GM12865 (cell line): ENCODE results near the gene ENPP3.

ENCODE experiments used
- DNase-seq: peaks from one replicate; pipeline ENCODE4 v3.0.0; 2010; ENCODE audit warnings: low read depth
- H3K4me3 ChIP-seq: 2 replicates; pipeline ENCODE4 v1.5.1; 2011; ENCODE audit warnings: mild to moderate bottlenecking, low read depth, low read length, control low read depth
- TF ChIP-seq, protein P1 (sequence below): IDR thresholded peaks from 2 replicates; pipeline ENCODE4 v1.5.1; 2011; ENCODE audit warnings: low read length, control low read depth, low read depth, inconsistent platforms; ENCODE audit not compliant: insufficient read depth; ENCODE audit errors: missing control alignments

Gene ENPP3

DNA sequence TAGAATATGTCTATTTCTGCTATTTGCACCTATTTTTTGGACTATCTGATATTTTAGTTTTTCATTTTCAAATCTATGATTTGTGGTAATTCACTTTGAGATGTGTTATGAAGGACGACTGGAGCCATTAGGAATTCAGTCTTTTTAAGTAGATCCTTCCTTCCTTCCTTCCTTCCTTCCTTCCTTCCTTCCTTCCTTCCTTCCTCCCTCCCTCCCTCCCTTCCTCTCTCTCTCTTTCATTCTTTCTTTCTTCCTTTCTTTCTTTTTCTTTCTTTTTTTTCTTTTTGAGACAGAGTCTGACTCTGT is 124.6 kb downstream of the ENPP3 start:
- DNase-seq = no peak
- TF ChIP-seq, protein P1, sequence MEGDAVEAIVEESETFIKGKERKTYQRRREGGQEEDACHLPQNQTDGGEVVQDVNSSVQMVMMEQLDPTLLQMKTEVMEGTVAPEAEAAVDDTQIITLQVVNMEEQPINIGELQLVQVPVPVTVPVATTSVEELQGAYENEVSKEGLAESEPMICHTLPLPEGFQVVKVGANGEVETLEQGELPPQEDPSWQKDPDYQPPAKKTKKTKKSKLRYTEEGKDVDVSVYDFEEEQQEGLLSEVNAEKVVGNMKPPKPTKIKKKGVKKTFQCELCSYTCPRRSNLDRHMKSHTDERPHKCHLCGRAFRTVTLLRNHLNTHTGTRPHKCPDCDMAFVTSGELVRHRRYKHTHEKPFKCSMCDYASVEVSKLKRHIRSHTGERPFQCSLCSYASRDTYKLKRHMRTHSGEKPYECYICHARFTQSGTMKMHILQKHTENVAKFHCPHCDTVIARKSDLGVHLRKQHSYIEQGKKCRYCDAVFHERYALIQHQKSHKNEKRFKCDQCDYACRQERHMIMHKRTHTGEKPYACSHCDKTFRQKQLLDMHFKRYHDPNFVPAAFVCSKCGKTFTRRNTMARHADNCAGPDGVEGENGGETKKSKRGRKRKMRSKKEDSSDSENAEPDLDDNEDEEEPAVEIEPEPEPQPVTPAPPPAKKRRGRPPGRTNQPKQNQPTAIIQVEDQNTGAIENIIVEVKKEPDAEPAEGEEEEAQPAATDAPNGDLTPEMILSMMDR = no peak
- no peak overlapping the region for H3K4me3 ChIP-seq

DNA sequence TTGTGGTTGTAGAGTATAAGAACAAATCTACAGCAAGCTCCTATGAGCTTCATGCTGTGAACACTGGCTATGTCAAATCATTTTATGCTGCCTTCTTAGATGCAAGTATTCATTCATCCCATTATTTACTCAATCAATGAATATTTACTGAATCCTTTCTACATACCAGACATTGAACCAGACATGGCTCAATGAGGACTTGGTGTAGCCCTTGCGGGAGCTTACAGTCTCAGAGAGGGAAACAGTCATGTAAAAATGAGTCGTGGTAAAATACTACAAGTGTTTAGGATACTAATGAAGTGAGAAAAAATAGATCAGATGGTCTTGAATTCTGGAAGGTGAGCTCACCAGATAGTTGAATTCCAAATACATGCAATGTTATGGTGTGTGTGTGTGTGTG is 125.9 kb downstream of the ENPP3 start:
- DNase-seq = no peak
- TF ChIP-seq, protein P1 = no peak

DNA sequence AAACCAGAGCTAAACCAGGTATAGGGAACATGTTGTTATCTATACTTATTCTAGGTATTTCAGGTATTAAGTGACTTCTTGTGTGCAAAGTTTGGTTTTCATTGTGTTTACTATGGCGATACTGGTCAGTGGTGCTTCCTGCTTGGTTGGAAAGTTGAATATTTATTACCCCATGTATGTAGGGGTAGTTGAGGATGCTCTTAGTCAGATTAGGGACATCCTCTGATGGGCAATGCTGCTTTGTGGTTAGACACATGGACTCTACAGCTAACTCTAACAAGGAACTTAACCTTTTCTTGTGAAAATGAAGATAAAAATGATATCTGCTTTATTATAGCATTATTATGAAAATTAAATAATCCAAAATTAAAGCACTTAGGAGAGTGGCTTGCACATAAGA is 126.6 kb downstream of the ENPP3 start:
- H3K4me3 ChIP-seq = no peak overlapping the region
- TF ChIP-seq, protein P1 = no peak
- DNase-seq = no peak

More for the DNA sequence above, 125.9 kb downstream of the ENPP3 start:
- H3K4me3 ChIP-seq = no peak overlapping the region

DNA sequence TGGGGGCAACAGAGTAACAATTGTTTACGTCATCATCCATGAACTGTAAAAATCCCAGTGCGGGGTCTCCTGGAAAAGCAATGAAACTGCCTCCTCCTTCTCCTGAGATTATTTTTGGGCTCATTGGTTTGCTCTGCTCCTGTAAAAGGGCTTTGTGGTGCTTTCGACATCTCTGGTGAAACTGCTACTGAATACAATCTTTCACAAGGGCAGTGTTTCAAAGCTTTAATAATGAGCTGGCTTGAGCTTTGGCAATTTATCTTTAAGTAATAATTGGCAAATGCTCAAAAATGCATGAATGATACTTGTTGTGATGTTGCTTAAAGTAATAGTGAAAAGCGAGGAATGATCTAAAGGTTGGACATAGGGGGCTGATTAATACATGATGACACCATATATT is 127.2 kb downstream of the ENPP3 start:
- no peak overlapping the region for H3K4me3 ChIP-seq
- TF ChIP-seq, protein P1 = no peak
- DNase-seq = no peak

GRCh38 chr6:131765081-131765803 is 128.1 kb downstream of the ENPP3 start:
- H3K4me3 ChIP-seq = no peak overlapping the region
- TF ChIP-seq, protein P1 = no peak
- no peak for DNase-seq

DNA sequence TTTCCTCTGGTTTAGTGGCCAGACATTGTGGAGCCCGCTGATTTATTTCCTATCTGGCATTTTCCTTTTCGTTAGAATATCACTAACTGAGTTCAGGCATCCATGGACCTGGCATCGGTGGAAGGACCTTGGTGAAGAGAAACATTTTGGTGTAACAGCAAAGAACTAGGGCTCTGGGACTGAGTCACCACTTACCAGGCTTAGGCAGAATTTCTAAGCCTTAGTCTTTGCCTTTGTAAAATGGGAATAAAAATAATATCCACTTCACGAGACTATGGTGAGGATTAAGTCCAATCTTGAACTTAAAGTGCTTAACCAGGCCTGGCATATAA is 128.7 kb downstream of the ENPP3 start:
- H3K4me3 ChIP-seq = no peak overlapping the region
- TF ChIP-seq, protein P1 = no peak
- no peak for DNase-seq

DNA sequence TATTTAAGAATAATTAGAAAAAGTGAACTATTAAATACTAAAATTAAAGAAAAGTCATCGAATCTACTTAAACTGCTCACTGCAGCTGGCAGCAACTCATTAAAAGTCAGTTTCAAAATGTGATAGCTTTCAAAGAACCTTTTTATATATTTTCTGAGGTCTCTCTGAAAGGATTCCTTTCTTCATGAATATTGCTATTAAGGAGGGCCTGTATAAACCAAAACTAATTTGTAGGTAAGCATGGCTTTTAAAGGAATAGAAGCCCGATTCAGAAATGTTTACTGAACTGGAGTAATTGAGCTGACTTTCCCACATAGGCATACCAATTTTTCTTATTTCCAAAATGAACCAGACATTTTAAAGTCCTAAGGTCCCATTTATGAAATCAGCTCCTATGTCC is 129.5 kb downstream of the ENPP3 start:
- TF ChIP-seq, protein P1 = no peak
- DNase-seq = no peak
- no peak overlapping the region for H3K4me3 ChIP-seq
